Stimulated activated naive CD8-positive, alpha-beta T cell treated with anti-CD3 and anti-CD28 coated beads, Interleukin-15, Interleukin-2, amounts not matched to agents 100 U/mL and 50 U/mL, for 24 hours (primary cell): Measurements from ENCODE around the gene KIAA0319L.

Experiments
- ATAC-seq: fragments of 150-1000 bp; cut with Tn5 transposase; one replicate; pipeline ENCODE4 v1.10.0; 2021
- DNase-seq: peaks from one replicate; pipeline ENCODE4 v3.0.0; 2021

KIAA0319L gene

DNA sequence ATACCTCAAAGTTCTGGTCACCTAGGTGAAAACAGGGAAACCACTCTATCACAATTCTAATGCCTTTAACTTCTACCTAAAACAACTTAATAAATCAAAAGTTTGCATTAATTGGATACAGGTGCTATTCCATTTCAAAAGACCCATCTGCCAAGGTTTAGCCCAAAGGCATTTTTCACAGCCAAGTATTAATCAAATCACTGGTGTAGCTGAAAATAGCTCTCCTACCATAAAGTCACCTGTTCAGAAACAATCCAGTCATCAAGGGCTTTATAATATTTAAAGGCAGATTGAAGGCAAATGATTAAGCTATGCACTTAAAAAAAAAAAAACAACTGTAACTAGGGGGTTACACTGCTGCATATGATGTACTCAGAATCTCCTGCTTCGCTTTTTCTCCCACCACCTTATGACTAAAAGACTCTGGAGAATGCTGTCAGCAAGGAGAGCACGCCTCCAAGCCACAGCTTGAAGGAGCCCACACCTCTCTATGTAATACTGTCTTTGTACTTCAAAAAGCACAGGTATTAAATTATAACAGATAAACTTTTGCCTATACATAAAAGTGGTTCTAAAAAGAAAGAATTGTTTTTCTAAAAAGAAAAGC is 20.5 kb downstream of the KIAA0319L start:
- no peak for DNase-seq
- peak; percentile 64 for ATAC-seq

- DNase-seq = no peak
- no peak for ATAC-seq
Observed at GRCh38 chr1:35535243-35535642, 22.0 kb downstream of the KIAA0319L start.

DNA sequence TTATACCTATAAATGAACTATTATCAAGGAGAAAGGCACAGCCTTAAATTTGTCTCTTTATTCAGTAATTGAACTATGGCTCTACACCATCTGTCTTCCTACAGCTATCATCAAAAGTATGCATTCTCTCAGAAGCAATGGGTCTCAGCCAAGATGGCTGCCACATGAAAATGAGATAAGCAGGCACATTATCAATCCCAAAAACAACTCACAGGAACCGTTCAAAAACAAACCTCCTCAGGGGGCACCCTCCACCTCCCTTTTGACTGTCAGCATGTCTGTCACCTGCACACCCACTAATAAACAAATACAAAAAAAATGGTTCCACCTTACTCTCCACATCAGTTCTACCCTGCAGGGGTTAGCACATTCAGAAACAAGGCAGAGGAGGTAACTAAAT is 23.6 kb downstream of the KIAA0319L start:
- no peak for DNase-seq
- ATAC-seq = no peak

- DNase-seq = no peak
- ATAC-seq = no peak
Observed at GRCh38 chr1:35532497-35533223, 24.5 kb downstream of the KIAA0319L start.

DNA sequence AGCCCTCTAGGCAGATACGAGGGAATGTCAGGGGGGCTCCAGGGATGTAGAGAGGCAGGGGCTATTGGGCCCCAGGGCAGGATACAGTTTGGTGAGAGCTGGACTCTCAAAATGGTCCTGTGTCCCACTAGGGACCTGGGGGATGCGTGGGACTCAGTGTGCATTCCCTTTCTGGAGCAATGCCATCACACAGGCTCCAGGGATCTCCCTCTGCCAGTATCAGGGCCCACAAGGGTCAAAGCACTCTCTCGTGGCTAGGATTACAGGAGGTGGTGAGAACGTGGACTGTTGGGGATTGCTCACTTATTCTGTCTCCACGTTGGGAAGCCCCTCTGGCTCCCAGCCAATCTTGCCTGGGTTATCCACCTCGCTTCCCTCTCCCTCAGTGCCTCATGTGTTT is 25.8 kb downstream of the KIAA0319L start:
- no peak for DNase-seq
- ATAC-seq = no peak

- no peak for ATAC-seq
- DNase-seq = no peak
Observed at GRCh38 chr1:35530946-35531345, 26.3 kb downstream of the KIAA0319L start.

DNA sequence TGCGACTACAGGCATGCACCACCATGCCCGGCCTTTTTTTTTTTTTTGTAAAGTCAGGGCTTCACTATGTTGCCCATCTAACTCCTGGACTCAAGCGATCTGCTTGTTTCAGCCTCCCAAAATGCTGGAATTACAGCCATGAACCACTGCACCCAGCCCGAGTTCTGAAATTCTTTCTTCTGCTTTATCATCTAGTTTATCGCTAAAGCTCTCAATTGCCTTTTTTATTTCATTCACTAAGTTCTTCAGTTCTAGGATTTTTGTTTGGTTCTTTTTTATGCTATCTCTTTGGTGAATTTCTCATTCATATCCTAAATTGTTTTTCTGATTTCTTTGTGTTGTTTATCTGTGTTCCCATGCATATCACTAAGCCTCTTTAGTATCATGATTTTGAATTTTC is 27.0 kb downstream of the KIAA0319L start:
- ATAC-seq (no peak), DNase-seq (no peak)

- no peak for ATAC-seq
- no peak for DNase-seq
Observed at GRCh38 chr1:35524106-35524505, 33.1 kb downstream of the KIAA0319L start.

DNA sequence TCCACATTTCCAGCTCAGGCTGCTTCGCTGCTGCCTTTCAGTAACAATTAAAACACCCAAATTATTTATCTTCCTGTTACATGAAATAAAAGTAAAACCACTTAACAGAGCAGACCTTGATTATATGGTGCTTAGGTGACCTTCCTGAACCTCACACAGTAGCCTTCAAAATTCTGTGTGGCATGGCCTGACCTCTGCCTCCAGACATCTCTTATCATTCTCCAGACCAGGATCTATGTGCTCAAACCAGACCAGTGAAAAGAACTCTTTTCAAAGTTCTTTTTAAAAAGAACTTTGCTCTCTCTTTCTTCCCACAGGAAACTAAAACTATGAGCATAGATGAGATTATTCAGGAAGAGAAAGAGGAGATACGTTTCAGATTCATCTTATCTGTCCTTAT is 37.8 kb downstream of the KIAA0319L start:
- DNase-seq (no peak), ATAC-seq (no peak)

DNA sequence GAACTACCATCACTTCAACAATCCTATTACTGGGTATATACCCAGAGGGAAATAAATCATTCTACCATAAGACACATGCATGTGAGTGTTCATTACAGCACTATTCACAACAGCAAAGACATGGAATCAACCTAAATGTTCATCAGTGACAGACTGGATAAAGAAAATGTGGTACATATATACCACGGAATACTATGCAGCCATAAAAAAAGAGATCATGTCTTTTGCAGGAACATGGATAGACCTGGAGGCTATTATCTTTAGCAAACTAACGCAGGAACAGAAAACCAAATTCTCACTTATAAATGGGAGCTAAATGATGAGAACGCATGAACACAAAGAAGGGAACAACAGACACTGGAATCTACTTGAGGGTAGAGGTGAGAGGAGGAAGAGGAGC is 39.0 kb downstream of the KIAA0319L start:
- no peak for ATAC-seq
- DNase-seq = no peak

DNA sequence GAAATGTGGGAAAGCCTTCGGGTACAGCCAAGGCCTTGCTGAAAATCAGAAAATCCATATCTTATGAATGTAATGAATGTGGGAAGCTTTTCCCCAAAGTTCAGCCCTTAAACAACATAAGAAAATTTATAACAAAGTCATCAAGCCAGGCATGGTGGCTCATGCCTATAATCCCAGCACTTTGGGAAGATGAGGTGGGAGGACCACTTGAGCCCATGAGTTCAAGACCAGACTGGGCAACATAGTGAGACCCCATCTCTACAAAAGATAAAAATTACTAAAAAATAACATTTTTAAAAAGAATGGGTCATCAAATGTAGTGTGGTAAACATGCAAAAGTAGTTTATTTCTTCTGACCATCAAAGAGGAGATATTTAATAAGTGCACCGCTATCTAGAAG is 45.9 kb downstream of the KIAA0319L start:
- ATAC-seq (no peak), DNase-seq (no peak)

DNA sequence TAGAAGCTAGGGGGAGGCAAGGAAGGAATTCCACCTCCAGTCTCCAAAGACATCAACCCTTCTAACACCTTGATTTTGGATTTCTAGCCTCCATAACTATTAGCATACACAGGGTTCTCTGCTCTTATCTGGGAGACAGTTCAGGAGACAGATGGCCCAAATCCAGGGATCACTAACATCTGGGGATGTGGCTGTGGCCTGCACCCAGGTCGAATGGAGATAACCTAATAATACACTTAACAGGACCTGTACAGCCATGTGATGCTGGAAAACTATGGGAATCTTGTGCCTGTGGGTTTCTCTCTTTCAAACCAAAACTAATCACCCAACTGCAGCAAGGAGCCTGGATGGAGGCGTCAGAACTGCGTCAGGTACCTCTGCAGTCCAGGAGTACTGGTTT is 47.6 kb downstream of the KIAA0319L start:
- ATAC-seq = no peak
- no peak for DNase-seq

DNA sequence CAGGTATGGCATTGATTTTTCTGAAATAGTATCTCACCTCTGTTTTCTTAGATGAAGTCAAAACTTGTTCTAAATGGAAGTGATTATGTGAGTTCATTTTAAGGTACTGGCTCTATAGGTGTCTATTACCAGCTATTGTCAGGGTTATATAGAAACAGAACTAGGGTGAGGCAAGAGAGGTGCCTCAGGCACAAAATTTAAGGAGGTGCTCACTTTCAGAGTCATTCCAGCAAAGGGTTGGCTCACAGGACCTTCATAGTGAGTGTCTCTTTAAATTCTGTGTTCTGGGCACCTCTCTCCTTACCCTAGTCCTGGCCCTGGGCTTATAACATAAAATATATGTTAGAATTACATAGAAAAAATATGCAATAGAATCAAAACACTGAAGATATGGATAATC is 49.3 kb downstream of the KIAA0319L start:
- ATAC-seq = no peak

GRCh38 chr1:35506960-35507912 is 50.0 kb downstream of the KIAA0319L start:
- no peak for ATAC-seq
- DNase-seq = peak; percentile 4

More for the DNA sequence above, 49.3 kb downstream of the KIAA0319L start:
- no peak for DNase-seq

DNA sequence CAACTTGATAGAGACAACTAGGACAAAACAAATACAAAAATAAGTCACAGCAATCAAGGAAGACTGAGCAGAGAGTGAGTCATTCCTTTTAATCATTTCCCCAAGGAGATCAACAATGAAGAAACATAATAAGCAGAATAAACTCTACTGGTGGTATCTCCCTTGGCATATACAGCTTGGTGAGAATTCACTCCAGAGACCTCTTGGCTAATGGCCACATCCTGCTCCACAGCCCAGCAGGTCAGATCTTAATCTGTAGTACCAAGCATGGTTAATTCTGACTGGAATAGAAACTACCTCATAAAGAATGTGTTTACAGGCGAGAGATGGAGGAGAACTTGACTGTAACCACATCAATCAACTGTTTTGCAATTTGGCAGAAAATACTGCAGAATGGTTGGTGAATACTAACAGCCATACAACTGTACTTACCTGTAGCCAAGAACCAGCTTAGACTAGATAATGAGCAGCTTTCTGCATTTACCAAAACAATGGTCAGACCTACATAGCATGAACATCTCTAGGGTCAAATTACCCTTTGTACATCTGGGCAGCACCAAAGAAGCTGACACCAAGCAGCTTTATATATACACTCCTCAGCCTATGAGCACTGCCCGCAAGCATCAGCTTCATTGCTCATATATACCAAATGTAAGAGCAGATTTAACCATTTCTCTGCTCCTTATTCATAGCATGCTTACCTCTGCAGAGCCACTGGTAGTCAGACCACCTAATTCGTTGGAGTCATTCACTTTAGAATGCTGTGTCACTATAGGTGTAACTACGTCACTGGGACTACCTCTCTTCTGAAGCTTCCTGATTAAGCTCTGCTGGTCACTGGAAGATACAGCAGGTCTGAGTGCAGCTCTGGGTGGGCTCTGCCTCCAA is 51.0 kb downstream of the KIAA0319L start:
- peak; percentile 28 for DNase-seq
- peak; percentile 90 for ATAC-seq

GRCh38 chr1:35502242-35502641 is 55.0 kb downstream of the KIAA0319L start:
- ATAC-seq = no peak
- DNase-seq = no peak

DNA sequence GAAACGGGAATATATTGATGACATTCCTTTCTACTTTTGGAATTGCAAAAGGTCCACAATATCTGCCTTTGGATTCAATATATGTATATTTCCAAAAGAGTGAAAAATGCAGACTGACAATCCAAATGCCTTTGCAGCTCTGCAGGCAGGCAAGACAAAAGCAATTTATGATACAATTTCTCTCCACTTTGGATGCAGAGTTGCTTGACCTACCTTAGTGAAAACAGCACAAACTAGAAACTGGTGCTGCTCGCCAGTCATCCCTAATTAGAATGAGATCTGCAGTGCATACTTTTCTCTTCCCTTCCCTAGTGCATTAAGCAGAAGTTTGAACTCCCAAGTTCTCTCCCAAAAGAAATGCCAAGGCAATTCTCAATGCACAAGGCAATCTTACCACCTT is 56.8 kb downstream of the KIAA0319L start:
- ATAC-seq = no peak
- DNase-seq = no peak

- DNase-seq (no peak), ATAC-seq (peak; percentile 19)
Observed at GRCh38 chr1:35499652-35500176, 57.5 kb downstream of the KIAA0319L start.

- DNase-seq (no peak), ATAC-seq (no peak)
Observed at GRCh38 chr1:35499231-35499630, 58.0 kb downstream of the KIAA0319L start.

DNA sequence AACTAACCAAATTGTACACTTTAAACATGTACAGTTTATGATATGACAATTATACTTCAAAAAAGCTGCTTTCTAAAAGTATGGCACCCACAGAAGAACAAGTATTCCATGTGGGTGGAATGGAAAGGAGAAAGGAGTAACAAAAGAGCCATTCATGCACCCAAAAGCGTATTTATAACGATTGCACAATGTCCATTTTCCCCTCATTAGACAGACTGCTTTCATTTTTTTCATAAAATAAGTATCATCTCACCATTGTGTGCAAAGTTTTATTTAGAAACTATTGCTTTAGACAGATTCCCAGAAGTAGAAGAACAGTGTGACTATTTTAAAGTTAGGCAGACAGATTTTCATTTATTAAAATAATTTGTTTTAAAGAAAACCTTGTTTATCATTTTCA is 59.6 kb downstream of the KIAA0319L start:
- DNase-seq = no peak
- no peak for ATAC-seq

GRCh38 chr1:35490250-35490649 is 67.0 kb downstream of the KIAA0319L start:
- ATAC-seq (no peak), DNase-seq (no peak)

DNA sequence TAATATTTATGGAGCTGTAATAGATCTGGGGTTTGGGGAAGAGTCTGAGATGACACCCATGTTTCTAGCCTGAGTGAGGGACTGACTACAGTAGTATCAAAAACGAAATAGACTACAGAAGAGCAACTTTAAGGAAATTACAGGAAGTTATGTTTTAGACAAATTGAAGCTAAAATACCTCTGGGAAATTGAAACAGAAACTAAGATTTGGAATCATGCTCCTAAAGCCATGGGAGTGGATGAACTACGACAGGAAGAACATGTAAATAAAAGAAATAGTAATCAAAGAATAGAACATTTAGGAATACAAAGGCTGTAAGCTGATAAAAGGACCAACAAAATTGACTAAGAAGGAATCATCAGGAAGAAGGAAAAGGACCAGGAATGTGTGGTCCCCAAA is 68.9 kb downstream of the KIAA0319L start:
- ATAC-seq (no peak), DNase-seq (no peak)
